ENCODE data around the gene C9orf152. TPM values are rescaled to one million over a fixed set of nuclear protein-coding genes. Genes with fewer than 3 reads are reported as not detected.

The C9orf152 gene
- total RNA-seq, 4 donors from 2014 or later, result not detected

- Histone ChIP-seq H3K27me3 (no peaks in the 10 kb centered on the region), H3K4me3 (no peak overlapping the region), H3K9me3 (no peaks in the 10 kb centered on the region), H3K27ac (replicated peaks in 1 of 4) (peak overlapping the region in 3 of 4 donors; percentile 16 to 48 (median 29)), H3K36me3 (peaks cover 0 to 24% (median 6%) of the 10 kb centered on the region in 4 donors), H3K4me1 (peaks cover 28 to 72% (median 46%) of the 10 kb centered on the region in 4 donors)
- WGBS, result 48% methylated on average over 7 of the region's 9 CpGs
- no peak for TF ChIP-seq CTCF (IDR thresholded peaks at IDR 0.05)
- TF ChIP-seq EP300 (IDR thresholded peaks at IDR 0.05), result no peak
- TF ChIP-seq POLR2A (IDR thresholded peaks at IDR 0.05; ENCODE audit: low read depth), result no peak
- TF ChIP-seq POLR2AphosphoS5 (IDR thresholded peaks at IDR 0.05), result no peak
- intact Hi-C loops (cut with DNase I), result loop anchor here (10.0 kb wide), 1 partner anchor 583 kb away; no protein-coding TSS in a partner anchor
- no peak for DNase-seq (ENCODE audit: extremely low spot score)
Measured at GRCh38 chr9:110157823-110158664, 49.9 kb downstream of the C9orf152 start.

DNA sequence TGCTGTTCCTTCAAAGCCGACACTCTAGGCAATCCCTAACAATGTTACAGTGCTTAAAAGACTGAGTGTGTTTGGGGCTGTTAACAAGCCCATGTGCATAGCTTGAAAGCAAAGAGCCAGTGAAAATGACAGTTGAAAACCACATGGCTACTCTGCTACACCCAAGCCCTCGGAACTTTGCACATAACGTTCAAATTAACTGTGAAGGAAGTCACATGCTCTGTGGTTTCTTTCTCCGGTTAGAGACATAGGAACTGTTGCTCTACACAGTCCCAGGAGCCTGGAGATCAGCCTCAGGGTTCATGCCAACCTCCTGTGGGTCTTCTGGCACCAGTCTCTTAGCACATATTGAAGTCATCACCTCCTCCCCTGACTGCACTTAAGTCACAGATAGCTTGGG lies 51.1 kb downstream of the C9orf152 start:
- Histone ChIP-seq H3K27ac (replicated peaks in 1 of 4) (peak overlapping the region in 2 of 4 donors; percentile 13 to 16), H3K4me1 (peaks cover 39 to 83% (median 56%) of the 10 kb centered on the region in 4 donors), H3K9me3 (no peaks in the 10 kb centered on the region), H3K27me3 (no peaks in the 10 kb centered on the region), H3K4me3 (no peak overlapping the region), H3K36me3 (peaks cover 0 to 24% (median 6%) of the 10 kb centered on the region in 4 donors)
- TF ChIP-seq POLR2A (IDR thresholded peaks at IDR 0.05; ENCODE audit: low read depth) (no peak), POLR2AphosphoS5 (IDR thresholded peaks at IDR 0.05) (peak in 1 of 2 donors; percentile 9)
- no peak for DNase-seq (ENCODE audit: extremely low spot score)
- intact Hi-C loops (cut with DNase I), result loop anchor here (10.0 kb wide), 1 partner anchor 582 kb away; no protein-coding TSS in a partner anchor
- 28% methylated on average over 4 of the region's 4 CpGs for WGBS

GRCh38 chr9:110156416-110156815 lies 51.5 kb downstream of the C9orf152 start:
- H3K4me3 ChIP-seq, result no peak overlapping the region
- no peak for DNase-seq (ENCODE audit: extremely low spot score)
- TF ChIP-seq POLR2AphosphoS5 (IDR thresholded peaks at IDR 0.05) (no peak), CTCF (IDR thresholded peaks at IDR 0.05) (no peak), EP300 (IDR thresholded peaks at IDR 0.05) (no peak), POLR2A (IDR thresholded peaks at IDR 0.05; ENCODE audit: low read depth) (no peak)
- no peaks in the 10 kb centered on the region for H3K9me3 ChIP-seq
- H3K36me3 ChIP-seq, result peaks cover 0 to 24% (median 6%) of the 10 kb centered on the region in 4 donors
- no peak overlapping the region for H3K27ac ChIP-seq (replicated peaks in 1 of 4)
- H3K4me1 ChIP-seq, result peaks cover 43 to 88% (median 61%) of the 10 kb centered on the region in 4 donors
- no peaks in the 10 kb centered on the region for H3K27me3 ChIP-seq
- intact Hi-C loops (cut with DNase I), result loop anchor here (10.0 kb wide), 1 partner anchor 582 kb away; no protein-coding TSS in a partner anchor
- WGBS, result 75% methylated on average over 9 of the region's 9 CpGs

DNA sequence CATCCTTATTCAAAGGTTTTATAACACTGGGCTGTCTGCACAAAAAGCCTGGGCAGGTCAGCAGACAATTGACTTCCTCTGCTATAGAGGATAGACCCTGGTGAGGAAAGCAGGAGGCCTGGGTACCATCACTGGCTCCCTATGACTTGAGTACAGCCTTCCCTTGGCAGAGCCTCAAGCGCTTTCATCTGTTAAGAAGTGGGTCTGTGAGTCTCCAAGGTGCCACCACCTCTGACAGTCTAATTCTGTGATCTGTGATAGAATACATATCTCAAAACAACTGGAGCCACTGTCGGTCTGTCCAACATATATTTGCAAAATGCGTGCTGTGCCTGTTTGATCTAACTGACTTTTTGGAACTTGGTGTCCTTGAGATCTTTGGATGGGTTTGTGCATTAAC lies 52.2 kb downstream of the C9orf152 start:
- intact Hi-C loops (cut with DNase I), result loop anchor here (10.0 kb wide), 1 partner anchor 581 kb away; no protein-coding TSS in a partner anchor
- no peaks in the 10 kb centered on the region for H3K9me3 ChIP-seq
- H3K4me3 ChIP-seq, result no peak overlapping the region
- no peaks in the 10 kb centered on the region for H3K27me3 ChIP-seq
- peaks cover 50 to 84% (median 68%) of the 10 kb centered on the region in 4 donors for H3K4me1 ChIP-seq
- H3K36me3 ChIP-seq, result peaks cover 0 to 24% (median 1%) of the 10 kb centered on the region in 4 donors
- no peak overlapping the region for H3K27ac ChIP-seq (replicated peaks in 1 of 4)
- DNase-seq (ENCODE audit: extremely low spot score), result no peak
- WGBS, result 87% methylated on average over 3 of the region's 3 CpGs
- no peak for TF ChIP-seq POLR2AphosphoS5 (IDR thresholded peaks at IDR 0.05)
- TF ChIP-seq EP300 (IDR thresholded peaks at IDR 0.05), result no peak
- TF ChIP-seq CTCF (IDR thresholded peaks at IDR 0.05), result no peak
- TF ChIP-seq POLR2A (IDR thresholded peaks at IDR 0.05; ENCODE audit: low read depth), result no peak

GRCh38 chr9:110153431-110153830 lies 54.5 kb downstream of the C9orf152 start:
- H3K27ac ChIP-seq (replicated peaks in 1 of 4), result peak overlapping the region in 1 of 4 donors; percentile 1
- DNase-seq (ENCODE audit: extremely low spot score), result no peak
- WGBS, result 73% methylated on average over 2 of the region's 2 CpGs
- intact Hi-C loops (cut with DNase I), result loop anchor here (2.0 to 10.0 kb wide), 3 partner anchors 101 to 579 kb away; no protein-coding TSS in a partner anchor
- no peaks in the 10 kb centered on the region for H3K9me3 ChIP-seq
- TF ChIP-seq POLR2AphosphoS5 (IDR thresholded peaks at IDR 0.05), result no peak
- TF ChIP-seq POLR2A (IDR thresholded peaks at IDR 0.05; ENCODE audit: low read depth), result no peak
- no peak for TF ChIP-seq CTCF (IDR thresholded peaks at IDR 0.05)
- no peak for TF ChIP-seq EP300 (IDR thresholded peaks at IDR 0.05)
- H3K4me1 ChIP-seq, result peaks cover 60 to 77% (median 71%) of the 10 kb centered on the region in 4 donors
- peaks cover 0 to 26% (median 0%) of the 10 kb centered on the region in 4 donors for H3K36me3 ChIP-seq
- no peaks in the 10 kb centered on the region for H3K27me3 ChIP-seq
- no peak overlapping the region for H3K4me3 ChIP-seq

All from esophagus muscularis mucosa (tissue), 4 donors.